IPS-18c (cell line): ENCODE results near the gene SS18.

Source experiments
- H3K4me3 ChIP-seq: 2 replicates; pipeline ENCODE4 v1.7.0; 2013; ENCODE audit warnings: low read depth, mild to moderate bottlenecking, low read length, moderate library complexity; ENCODE audit not compliant: insufficient read depth
- H3K9me3 ChIP-seq: one replicate; pipeline ENCODE4 v1.6.1; 2013; ENCODE audit warnings: mild to moderate bottlenecking, low read length, moderate library complexity; ENCODE audit not compliant: control insufficient read depth, insufficient read depth

SS18 gene

GRCh38 chr18:26085056-26085455, 5.4 kb downstream of the SS18 start:
- H3K9me3 ChIP-seq = no peaks in the 10 kb centered on the region
- no peak overlapping the region for H3K4me3 ChIP-seq

GRCh38 chr18:26083099-26083498, 7.3 kb downstream of the SS18 start:
- no peaks in the 10 kb centered on the region for H3K9me3 ChIP-seq
- no peak overlapping the region for H3K4me3 ChIP-seq

GRCh38 chr18:26082475-26082874, 7.9 kb downstream of the SS18 start:
- no peak overlapping the region for H3K4me3 ChIP-seq
- H3K9me3 ChIP-seq = no peaks in the 10 kb centered on the region

- H3K4me3 ChIP-seq = no peak overlapping the region
- H3K9me3 ChIP-seq = no peaks in the 10 kb centered on the region
Measured at GRCh38 chr18:26074246-26074645, 16.2 kb downstream of the SS18 start.

GRCh38 chr18:26073758-26074157, 16.7 kb downstream of the SS18 start:
- no peak overlapping the region for H3K4me3 ChIP-seq
- no peaks in the 10 kb centered on the region for H3K9me3 ChIP-seq

GRCh38 chr18:26071725-26072124, 18.7 kb downstream of the SS18 start:
- H3K4me3 ChIP-seq = no peak overlapping the region

GRCh38 chr18:26071020-26071419, 19.4 kb downstream of the SS18 start:
- Histone ChIP-seq H3K4me3 (no peak overlapping the region), H3K9me3 (no peaks in the 10 kb centered on the region)

More at GRCh38 chr18:26071725-26072124, 18.7 kb downstream of the SS18 start:
- H3K9me3 ChIP-seq = no peaks in the 10 kb centered on the region

- H3K4me3 ChIP-seq = no peak overlapping the region
- no peaks in the 10 kb centered on the region for H3K9me3 ChIP-seq
Measured at GRCh38 chr18:26059357-26059756, 31.1 kb downstream of the SS18 start.

- no peaks in the 10 kb centered on the region for H3K9me3 ChIP-seq
- H3K4me3 ChIP-seq = no peak overlapping the region
Measured at GRCh38 chr18:26057344-26057773, 33.1 kb downstream of the SS18 start.

GRCh38 chr18:26056291-26056690, 34.1 kb downstream of the SS18 start:
- no peaks in the 10 kb centered on the region for H3K9me3 ChIP-seq

GRCh38 chr18:26052505-26052904, 37.9 kb downstream of the SS18 start:
- H3K4me3 ChIP-seq = no peak overlapping the region
- no peaks in the 10 kb centered on the region for H3K9me3 ChIP-seq

More at GRCh38 chr18:26056291-26056690, 34.1 kb downstream of the SS18 start:
- H3K4me3 ChIP-seq = no peak overlapping the region

- Histone ChIP-seq H3K9me3 (no peaks in the 10 kb centered on the region), H3K4me3 (no peak overlapping the region)
Measured at GRCh38 chr18:26051843-26052242, 38.6 kb downstream of the SS18 start.

- no peaks in the 10 kb centered on the region for H3K9me3 ChIP-seq
Measured at GRCh38 chr18:26046419-26047077, 43.9 kb downstream of the SS18 start.

GRCh38 chr18:26044807-26045206, 45.6 kb downstream of the SS18 start:
- no peak overlapping the region for H3K4me3 ChIP-seq

More at GRCh38 chr18:26046419-26047077, 43.9 kb downstream of the SS18 start:
- H3K4me3 ChIP-seq = no peak overlapping the region

GRCh38 chr18:26040051-26040656, 50.3 kb downstream of the SS18 start:
- H3K9me3 ChIP-seq = no peaks in the 10 kb centered on the region
- H3K4me3 ChIP-seq = no peak overlapping the region

More at GRCh38 chr18:26044807-26045206, 45.6 kb downstream of the SS18 start:
- no peaks in the 10 kb centered on the region for H3K9me3 ChIP-seq

GRCh38 chr18:26039203-26039602, 51.2 kb downstream of the SS18 start:
- Histone ChIP-seq H3K4me3 (no peak overlapping the region), H3K9me3 (no peaks in the 10 kb centered on the region)

GRCh38 chr18:26036635-26037034, 53.8 kb downstream of the SS18 start:
- no peak overlapping the region for H3K4me3 ChIP-seq

GRCh38 chr18:26034850-26035497, 55.4 kb downstream of the SS18 start:
- Histone ChIP-seq H3K4me3 (no peak overlapping the region), H3K9me3 (no peaks in the 10 kb centered on the region)

More at GRCh38 chr18:26036635-26037034, 53.8 kb downstream of the SS18 start:
- no peaks in the 10 kb centered on the region for H3K9me3 ChIP-seq
